ENCODE results near the gene PARD3B. TPM values are rescaled to one million over a fixed set of nuclear protein-coding genes. Genes with fewer than 3 reads are reported as not detected.
A peak's percentile ranks its signal among the peaks of the same experiment; 100 is the strongest.

The PARD3B gene
- total RNA-seq, 1 experiment from 2014 or later: 5.8 TPM

- DNase-seq (ENCODE audit: extremely low read depth, low read depth): no peak
Observed at GRCh38 chr2:204743393-204743960, 198.2 kb downstream of the PARD3B start.

GRCh38 chr2:204744506-204744905 is 199.2 kb downstream of the PARD3B start:
- DNase-seq (ENCODE audit: extremely low read depth, low read depth): no peak

GRCh38 chr2:204748286-204748685 is 203.0 kb downstream of the PARD3B start:
- no peak for DNase-seq (ENCODE audit: extremely low read depth, low read depth)

GRCh38 chr2:204749319-204749718 is 204.0 kb downstream of the PARD3B start:
- DNase-seq (ENCODE audit: extremely low read depth, low read depth): no peak

GRCh38 chr2:204750389-204750788 is 205.1 kb downstream of the PARD3B start:
- DNase-seq (ENCODE audit: extremely low read depth, low read depth): no peak

- DNase-seq (ENCODE audit: extremely low read depth, low read depth): no peak
Observed at GRCh38 chr2:204751472-204751871, 206.2 kb downstream of the PARD3B start.

GRCh38 chr2:204753841-204754240 is 208.6 kb downstream of the PARD3B start:
- DNase-seq (ENCODE audit: extremely low read depth, low read depth): peak; percentile 81

- no peak for DNase-seq (ENCODE audit: extremely low read depth, low read depth)
Observed at GRCh38 chr2:204754898-204755297, 209.6 kb downstream of the PARD3B start.

- no peak for DNase-seq (ENCODE audit: extremely low read depth, low read depth)
Observed at GRCh38 chr2:204763974-204764703, 218.9 kb downstream of the PARD3B start.

- no peak for DNase-seq (ENCODE audit: extremely low read depth, low read depth)
Observed at GRCh38 chr2:204770735-204771134, 225.5 kb downstream of the PARD3B start.

GRCh38 chr2:204771721-204772120 is 226.4 kb downstream of the PARD3B start:
- no peak for DNase-seq (ENCODE audit: extremely low read depth, low read depth)

- DNase-seq (ENCODE audit: extremely low read depth, low read depth): no peak
Observed at GRCh38 chr2:204772546-204772945, 227.3 kb downstream of the PARD3B start.

GRCh38 chr2:204775766-204776165 is 230.5 kb downstream of the PARD3B start:
- no peak for DNase-seq (ENCODE audit: extremely low read depth, low read depth)

- no peak for DNase-seq (ENCODE audit: extremely low read depth, low read depth)
Observed at GRCh38 chr2:204776781-204777559, 231.7 kb downstream of the PARD3B start.

GRCh38 chr2:204779771-204780170 is 234.5 kb downstream of the PARD3B start:
- no peak for DNase-seq (ENCODE audit: extremely low read depth, low read depth)

GRCh38 chr2:204781941-204782340 is 236.7 kb downstream of the PARD3B start:
- no peak for DNase-seq (ENCODE audit: extremely low read depth, low read depth)

GRCh38 chr2:204790076-204790475 is 244.8 kb downstream of the PARD3B start:
- no peak for DNase-seq (ENCODE audit: extremely low read depth, low read depth)

GRCh38 chr2:204791230-204791629 is 246.0 kb downstream of the PARD3B start:
- no peak for DNase-seq (ENCODE audit: extremely low read depth, low read depth)

GRCh38 chr2:204794624-204795023 is 249.3 kb downstream of the PARD3B start:
- DNase-seq (ENCODE audit: extremely low read depth, low read depth): no peak

- no peak for DNase-seq (ENCODE audit: extremely low read depth, low read depth)
Observed at GRCh38 chr2:204795156-204795555, 249.9 kb downstream of the PARD3B start.

- DNase-seq (ENCODE audit: extremely low read depth, low read depth): no peak
Observed at GRCh38 chr2:204796581-204796980, 251.3 kb downstream of the PARD3B start.

- DNase-seq (ENCODE audit: extremely low read depth, low read depth): no peak
Observed at GRCh38 chr2:204799791-204800190, 254.5 kb downstream of the PARD3B start.

Measured in NCI-H460 (cell line).